DOHH2 (cell line): ENCODE measurements around the gene ALKBH7.

Experiments
- EZH2phosphoT487 ChIP-seq: fragments of 200-600 bp; sonication (generic); IDR thresholded peaks from 2 replicates; pipeline ENCODE4 v1.6.1; 2017; ENCODE audit warnings: borderline replicate concordance, mild to moderate bottlenecking, antibody characterized with exemption, low read length, moderate library complexity, mixed read lengths
- TF ChIP-seq, protein P1 (sequence below): fragments of 200-600 bp; sonication (generic); IDR thresholded peaks from one replicate; pipeline ENCODE4 v1.5.1; 2014; ENCODE audit warnings: antibody characterized with exemption, mild to moderate bottlenecking, low read depth, low read length; ENCODE audit not compliant: poor library complexity, severe bottlenecking

DNA sequence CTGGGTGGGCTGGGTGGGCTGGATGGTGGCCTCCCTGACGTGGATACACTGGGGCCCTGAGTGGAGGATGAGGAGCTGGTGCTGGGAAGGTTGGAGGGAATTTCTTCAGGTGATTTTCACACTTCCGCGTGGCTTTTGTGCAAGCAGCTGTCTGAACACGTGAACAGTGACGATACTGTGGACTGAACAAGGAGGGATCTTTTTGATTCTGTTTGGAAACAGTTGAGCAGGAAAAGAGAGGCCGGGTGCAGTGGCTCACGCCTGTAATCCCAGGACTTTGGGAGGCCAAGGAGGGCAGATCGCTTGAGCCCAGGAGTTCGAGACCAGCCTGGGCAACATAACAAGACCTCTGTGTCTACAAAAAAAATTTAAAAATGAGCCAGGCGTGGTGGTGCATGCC is 29.5 kb downstream of the ALKBH7 start:
- TF ChIP-seq, protein P1, sequence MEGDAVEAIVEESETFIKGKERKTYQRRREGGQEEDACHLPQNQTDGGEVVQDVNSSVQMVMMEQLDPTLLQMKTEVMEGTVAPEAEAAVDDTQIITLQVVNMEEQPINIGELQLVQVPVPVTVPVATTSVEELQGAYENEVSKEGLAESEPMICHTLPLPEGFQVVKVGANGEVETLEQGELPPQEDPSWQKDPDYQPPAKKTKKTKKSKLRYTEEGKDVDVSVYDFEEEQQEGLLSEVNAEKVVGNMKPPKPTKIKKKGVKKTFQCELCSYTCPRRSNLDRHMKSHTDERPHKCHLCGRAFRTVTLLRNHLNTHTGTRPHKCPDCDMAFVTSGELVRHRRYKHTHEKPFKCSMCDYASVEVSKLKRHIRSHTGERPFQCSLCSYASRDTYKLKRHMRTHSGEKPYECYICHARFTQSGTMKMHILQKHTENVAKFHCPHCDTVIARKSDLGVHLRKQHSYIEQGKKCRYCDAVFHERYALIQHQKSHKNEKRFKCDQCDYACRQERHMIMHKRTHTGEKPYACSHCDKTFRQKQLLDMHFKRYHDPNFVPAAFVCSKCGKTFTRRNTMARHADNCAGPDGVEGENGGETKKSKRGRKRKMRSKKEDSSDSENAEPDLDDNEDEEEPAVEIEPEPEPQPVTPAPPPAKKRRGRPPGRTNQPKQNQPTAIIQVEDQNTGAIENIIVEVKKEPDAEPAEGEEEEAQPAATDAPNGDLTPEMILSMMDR, result no peak
- no peak for TF ChIP-seq EZH2phosphoT487
